Hepatic stellate cell (primary cell): ENCODE results near the gene GFOD1.

Source experiments
- DNase-seq: peaks from one replicate; pipeline ENCODE4 v3.0.0; 2011; ENCODE audit warnings: low spot score

GFOD1 gene

GRCh38 chr6:13485923-13486562 lies 1.4 kb downstream of the GFOD1 start:
- DNase-seq: peak; percentile 55

GRCh38 chr6:13485303-13485702 lies 2.1 kb downstream of the GFOD1 start:
- DNase-seq: no peak

- DNase-seq: no peak
These were observed 2.6 kb downstream of the GFOD1 start for GRCh38 chr6:13484827-13485226.

GRCh38 chr6:13484138-13484708 lies 3.2 kb downstream of the GFOD1 start:
- no peak for DNase-seq

GRCh38 chr6:13480631-13481501 lies 6.5 kb downstream of the GFOD1 start:
- DNase-seq: no peak

- DNase-seq: no peak
These were observed 7.4 kb downstream of the GFOD1 start for GRCh38 chr6:13479971-13480434.

- DNase-seq: no peak
These were observed 8.1 kb downstream of the GFOD1 start for GRCh38 chr6:13479206-13479800.

GRCh38 chr6:13478525-13478966 lies 8.9 kb downstream of the GFOD1 start:
- no peak for DNase-seq

GRCh38 chr6:13474787-13475186 lies 12.6 kb downstream of the GFOD1 start:
- no peak for DNase-seq

- DNase-seq: no peak
These were observed 13.0 kb downstream of the GFOD1 start for GRCh38 chr6:13474360-13474759.

- DNase-seq: no peak
These were observed 13.6 kb downstream of the GFOD1 start for GRCh38 chr6:13473768-13474165.

GRCh38 chr6:13472976-13473767 lies 14.2 kb downstream of the GFOD1 start:
- DNase-seq: no peak

GRCh38 chr6:13472099-13472498 lies 15.3 kb downstream of the GFOD1 start:
- no peak for DNase-seq

GRCh38 chr6:13471184-13471583 lies 16.2 kb downstream of the GFOD1 start:
- DNase-seq: no peak

- DNase-seq: no peak
These were observed 16.9 kb downstream of the GFOD1 start for GRCh38 chr6:13470238-13471140.

GRCh38 chr6:13469693-13470092 lies 17.7 kb downstream of the GFOD1 start:
- DNase-seq: no peak

- no peak for DNase-seq
These were observed 18.6 kb downstream of the GFOD1 start for GRCh38 chr6:13468839-13469238.

GRCh38 chr6:13467216-13467600 lies 20.2 kb downstream of the GFOD1 start:
- no peak for DNase-seq

- no peak for DNase-seq
These were observed 20.8 kb downstream of the GFOD1 start for GRCh38 chr6:13466304-13467215.

GRCh38 chr6:13465734-13466133 lies 21.7 kb downstream of the GFOD1 start:
- no peak for DNase-seq
